DMS 273 treated with DMSO at 0.1 percent for 48 hours (cell line): ENCODE results near the gene HDHD5.
A peak's percentile ranks its signal among the peaks of the same experiment; 100 is the strongest.
"Not testable (repeated sequence)": the region's sequence is repeated elsewhere in the genome, so short reads cannot be mapped to it uniquely, and the experiment has no call there.

Experiments used
- DNase-seq: peaks from one replicate; lab custom pipeline; 2025; lab: John Stamatoyannopoulos, UW

The HDHD5 gene

DNA sequence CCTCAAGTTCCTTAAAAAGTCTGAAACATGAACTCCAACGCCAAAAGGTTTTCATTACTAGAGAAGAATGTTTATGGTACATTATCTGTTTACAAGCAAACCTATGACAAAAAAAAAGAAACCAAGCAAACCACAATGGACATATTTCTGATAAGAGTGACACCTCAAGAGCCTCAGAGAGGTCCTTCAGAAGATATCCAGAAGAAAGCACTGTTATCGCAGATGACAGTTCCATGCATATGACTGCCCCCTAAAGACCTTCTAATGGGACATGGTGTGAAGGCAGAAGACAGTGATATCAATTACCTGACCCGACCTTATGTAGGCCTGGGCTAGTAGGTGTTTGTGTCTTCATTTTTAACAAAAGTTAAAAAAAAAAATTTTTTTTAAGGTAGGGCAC is 3.1 kb downstream of the HDHD5 start:
- DNase-seq = no peak

DNA sequence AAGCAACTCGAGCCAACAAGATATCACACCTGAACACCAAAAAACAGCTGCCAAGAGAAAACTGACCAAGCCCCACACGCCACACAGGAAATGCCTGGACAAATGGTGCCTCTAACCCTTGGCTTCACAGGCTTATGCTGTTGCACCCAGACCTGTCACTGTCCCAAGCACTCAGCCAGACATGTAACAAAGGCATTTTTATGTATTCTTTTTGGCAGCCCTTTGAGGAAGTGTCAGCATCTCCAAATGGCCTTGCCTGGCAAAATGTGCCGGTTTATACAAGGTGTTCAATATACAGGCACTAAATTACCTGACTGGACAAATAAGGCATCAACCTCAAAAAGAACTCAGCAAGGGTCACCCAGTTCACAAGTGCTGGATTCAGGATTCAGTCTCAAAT is 6.1 kb downstream of the HDHD5 start:
- DNase-seq = no peak

- DNase-seq = no peak
Measured at GRCh38 chr22:17152340-17152739, 6.7 kb downstream of the HDHD5 start.

GRCh38 chr22:17149076-17149815 is 9.8 kb downstream of the HDHD5 start:
- no peak for DNase-seq

DNA sequence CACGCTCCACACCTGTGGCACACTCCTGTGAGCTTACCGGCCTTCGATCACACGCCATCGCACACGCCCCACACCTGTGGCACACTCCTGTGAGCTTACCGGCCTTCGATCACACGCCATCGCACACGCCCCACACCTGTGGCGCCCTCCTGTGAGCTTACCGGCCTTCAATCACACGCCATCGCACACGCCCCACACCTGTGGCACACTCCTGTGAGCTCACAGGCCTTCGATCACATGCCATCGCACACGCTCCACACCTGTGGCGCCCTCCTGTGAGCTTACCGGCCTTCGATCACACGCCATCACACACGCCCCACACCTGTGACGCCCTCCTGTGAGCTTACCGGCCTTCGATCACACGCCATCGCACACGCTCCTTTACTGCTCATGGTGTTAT is 11.6 kb downstream of the HDHD5 start:
- not testable (repeated sequence) for DNase-seq

DNA sequence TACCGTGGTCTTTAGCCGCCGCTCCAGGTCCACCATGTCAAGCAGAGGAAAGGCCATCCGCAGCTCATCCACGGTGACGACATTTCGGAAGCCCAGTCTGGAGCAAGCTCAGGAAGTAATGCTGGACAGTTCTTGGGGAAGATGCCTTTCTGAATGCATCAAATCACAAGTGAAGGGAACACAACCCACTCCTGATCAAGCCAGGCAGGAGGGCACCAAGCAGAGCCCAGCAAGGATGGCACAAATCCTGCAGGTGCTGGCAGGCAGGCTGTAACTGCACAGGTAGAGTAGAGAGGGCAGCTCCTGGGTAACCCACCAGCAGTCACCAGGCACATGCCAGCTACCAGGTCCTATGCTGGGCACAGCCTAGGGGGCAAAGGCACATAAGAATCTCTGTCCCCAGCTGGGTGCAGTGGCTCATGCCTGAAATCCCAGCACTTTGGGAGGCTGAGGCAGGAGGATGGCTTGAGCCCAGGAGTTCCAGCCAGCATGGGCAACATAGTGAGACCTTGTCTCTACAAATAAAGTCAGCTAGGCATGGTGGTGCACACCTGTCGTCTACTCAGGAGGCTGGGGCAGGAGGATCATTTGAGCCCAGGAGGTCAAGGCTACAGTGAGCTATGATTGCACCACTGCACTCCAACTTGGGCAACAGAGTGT is 13.9 kb downstream of the HDHD5 start:
- no peak for DNase-seq

GRCh38 chr22:17143826-17144225 is 15.3 kb downstream of the HDHD5 start:
- DNase-seq = no peak

- no peak for DNase-seq
Measured at GRCh38 chr22:17143101-17143500, 16.0 kb downstream of the HDHD5 start.

DNA sequence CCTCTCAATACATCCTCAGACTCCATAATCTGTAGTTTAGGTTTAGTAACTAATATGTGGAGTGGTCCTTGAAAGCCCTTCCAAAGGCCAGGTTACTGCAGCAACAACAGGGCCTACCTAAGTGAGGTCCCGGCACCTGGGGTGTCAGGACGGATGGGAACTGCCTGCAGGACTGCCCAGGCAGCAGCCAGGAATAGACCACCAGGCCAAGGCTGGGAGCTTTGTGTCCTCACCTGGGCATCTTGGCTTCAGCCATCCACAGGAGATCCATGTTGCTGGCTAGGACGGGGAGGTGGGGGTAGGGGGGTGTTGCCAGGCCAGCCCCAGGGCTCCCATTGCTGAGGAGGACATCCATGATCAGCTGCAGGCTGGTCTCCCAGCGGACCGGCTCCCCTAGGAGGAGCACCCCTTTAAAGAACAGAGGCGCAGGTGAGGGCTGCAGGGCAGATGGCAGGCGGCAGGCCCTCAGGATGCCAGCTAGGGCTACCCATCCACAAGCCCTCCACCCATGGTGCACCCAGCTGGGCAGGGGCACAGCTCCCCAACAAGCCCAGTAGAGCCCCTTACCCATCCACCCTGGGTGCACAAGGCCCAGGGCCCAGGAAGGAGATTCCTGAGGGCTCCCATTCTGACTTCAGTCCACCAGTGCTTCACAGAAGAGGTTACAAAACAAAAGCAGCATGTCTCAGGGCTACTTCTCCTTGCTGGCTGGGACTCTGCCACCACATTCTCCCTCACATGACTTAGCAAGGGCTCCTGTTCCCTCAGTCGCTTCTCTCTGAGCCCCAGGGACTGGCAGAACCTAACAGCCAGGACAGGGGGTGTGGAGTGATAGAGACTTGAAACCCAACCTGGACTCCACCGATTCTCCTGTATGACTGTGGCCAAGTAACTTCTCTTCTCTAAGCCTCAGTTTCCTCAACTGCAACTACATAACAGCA is 18.0 kb downstream of the HDHD5 start:
- DNase-seq = no peak

- no peak for DNase-seq
Measured at GRCh38 chr22:17140022-17140421, 19.1 kb downstream of the HDHD5 start.

DNA sequence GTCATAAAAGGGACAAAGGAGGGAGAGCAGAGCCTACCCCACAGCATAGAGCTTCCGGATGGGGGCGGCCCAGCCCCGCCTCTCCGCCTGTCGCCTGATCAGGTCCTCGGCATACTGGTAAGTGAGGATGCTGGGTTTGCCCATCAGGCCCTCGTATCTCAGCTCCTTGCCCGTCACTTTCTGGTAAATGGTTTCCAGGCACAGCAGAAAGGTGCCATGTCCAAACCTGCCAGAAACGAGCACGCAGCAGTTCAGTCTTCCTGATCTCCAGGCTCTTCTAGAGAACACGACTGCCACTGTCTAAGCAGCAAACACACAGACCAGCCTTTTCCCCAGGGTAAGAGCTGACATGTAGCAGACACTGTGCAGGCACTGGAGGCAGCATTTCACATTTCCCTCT is 20.6 kb downstream of the HDHD5 start:
- no peak for DNase-seq

- DNase-seq = no peak
Measured at GRCh38 chr22:17137861-17138425, 21.1 kb downstream of the HDHD5 start.

DNA sequence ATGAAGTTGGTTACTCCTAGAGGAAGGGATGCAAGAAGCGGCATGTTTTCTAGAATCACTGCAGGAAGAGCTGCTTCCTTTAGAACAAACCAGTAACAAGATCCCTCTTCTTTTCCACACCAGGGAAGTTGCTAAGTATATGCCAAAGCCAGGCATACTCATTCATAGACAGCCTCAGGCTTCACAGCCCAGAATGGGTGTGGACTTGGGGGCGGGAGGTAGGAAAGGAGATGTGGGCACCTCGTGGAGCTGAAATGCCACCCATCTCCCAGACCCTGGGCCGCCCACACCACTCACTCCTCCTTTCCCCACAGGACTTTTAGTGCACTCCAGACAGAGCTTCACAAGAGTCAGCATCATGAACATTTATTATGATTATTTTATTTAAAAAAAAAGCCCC is 21.9 kb downstream of the HDHD5 start:
- DNase-seq = no peak

DNA sequence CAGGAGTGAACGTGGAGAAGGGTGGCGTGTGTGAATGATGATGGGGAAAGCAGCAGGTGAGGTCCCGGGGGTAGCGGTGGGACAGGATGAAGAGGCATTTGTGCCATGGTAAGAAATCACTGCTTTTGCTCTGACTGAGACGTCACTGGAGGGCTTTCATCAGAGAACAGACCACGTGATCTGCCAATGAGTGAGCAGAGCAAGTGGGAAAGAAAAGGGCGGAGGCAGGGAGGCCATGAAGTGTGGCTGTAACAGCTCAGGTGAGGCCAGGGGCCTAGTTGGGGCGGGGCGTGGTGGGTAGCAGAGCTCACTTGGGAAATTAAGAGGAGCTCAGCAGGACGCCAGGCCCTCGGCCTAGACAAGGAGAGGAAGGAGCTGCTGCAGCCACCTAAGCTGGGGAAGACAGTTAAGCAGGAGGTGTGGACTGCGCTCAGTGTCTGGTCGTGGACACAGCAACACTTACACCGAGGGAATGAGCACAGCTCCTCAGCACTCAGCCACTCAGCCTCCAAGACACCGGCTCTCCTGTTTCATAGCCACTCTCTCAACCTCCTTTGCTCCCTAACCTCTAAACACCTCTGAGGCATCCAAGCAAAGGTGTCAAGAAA is 23.8 kb downstream of the HDHD5 start:
- no peak for DNase-seq

- no peak for DNase-seq
Measured at GRCh38 chr22:17133137-17133536, 25.9 kb downstream of the HDHD5 start.

DNA sequence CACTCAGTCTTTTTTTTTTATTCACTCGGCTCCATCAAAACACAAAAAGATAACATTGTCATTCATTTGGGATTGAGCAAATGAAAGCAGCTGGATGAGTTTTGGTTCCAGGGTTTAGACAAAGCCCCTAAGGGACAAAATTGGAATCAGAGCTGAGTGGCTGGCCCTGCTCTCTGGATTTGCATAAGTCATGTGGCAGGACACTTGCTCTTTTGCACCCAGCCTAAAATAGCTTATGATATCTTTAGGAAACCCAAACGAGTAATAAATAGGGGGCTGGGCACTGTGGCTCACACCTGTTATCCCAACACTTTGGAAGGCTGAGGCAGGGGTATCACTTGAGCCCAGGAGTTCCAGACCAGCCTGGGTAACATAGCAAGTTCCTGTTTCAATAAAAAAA is 27.0 kb downstream of the HDHD5 start:
- DNase-seq = no peak

- DNase-seq = no peak
Measured at GRCh38 chr22:17131686-17132085, 27.4 kb downstream of the HDHD5 start.

DNA sequence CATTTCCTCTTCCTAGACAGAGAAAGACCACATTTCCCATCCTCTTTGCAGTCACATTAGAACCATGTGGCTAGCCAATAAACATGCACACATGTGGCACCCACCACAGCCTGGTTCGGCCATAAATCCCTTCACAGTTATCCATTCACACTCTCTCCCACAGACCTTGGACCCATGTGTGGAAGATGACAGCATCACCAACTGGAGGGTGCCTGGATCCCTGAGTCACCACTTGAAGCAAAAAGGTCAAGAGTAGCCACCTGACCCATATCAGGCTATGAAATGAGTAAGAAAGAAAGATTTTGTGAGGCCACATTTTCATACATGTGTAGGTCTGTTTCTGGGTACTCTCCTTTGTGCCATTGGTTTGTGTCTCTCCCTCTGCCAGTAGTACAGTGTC is 28.9 kb downstream of the HDHD5 start:
- DNase-seq = no peak

- peak; percentile 36 for DNase-seq
Measured at GRCh38 chr22:17121233-17122195, 37.6 kb downstream of the HDHD5 start, which contains the start of gene TMEM121B. Gene TMEM121B, minus strand, starts transcription at chr22:17121360. Its CDS starts 233 bp downstream, at chr22:17121127.

- DNase-seq = no peak
Measured at GRCh38 chr22:17120711-17121232, 38.3 kb downstream of the HDHD5 start.
